K562 (cell line): Measurements from ENCODE around the gene AGRN. TPM values are rescaled to one million over a fixed set of nuclear protein-coding genes. Genes with fewer than 3 reads are reported as not detected.

Experiments used
- ARHGAP35 ChIP-seq: fragments of 450-650 bp; IDR thresholded peaks from 2 replicates; pipeline ENCODE4 v1.6.1; 2018; ENCODE audit not compliant: partially characterized antibody
- BACH1 ChIP-seq: fragments of 200-800 bp; sonication (Bioruptor generic); IDR thresholded peaks from 2 replicates; pipeline ENCODE4 v1.6.1; 2016; ENCODE audit warnings: missing genetic modification characterization, missing compliant biosample characterization
- CBFA2T2 ChIP-seq: fragments of 450-650 bp; conservative IDR thresholded peaks from 2 replicates; pipeline ENCODE4 v1.6.1; 2017; ENCODE audit warnings: mild to moderate bottlenecking
- CCAR2 ChIP-seq: fragments of 200-400 bp; formaldehyde crosslinking; IDR thresholded peaks from 2 replicates; pipeline ENCODE4 v1.6.1; 2017; ENCODE audit warnings: mild to moderate bottlenecking, low read depth, low read length
- CREM ChIP-seq: IDR thresholded peaks from 2 replicates; pipeline ENCODE4 v1.6.1; 2014; ENCODE audit warnings: antibody characterized with exemption, low read depth
- EGR1 ChIP-seq: fragments of 450-650 bp; conservative IDR thresholded peaks from 2 replicates; pipeline ENCODE4 v1.6.1; 2017; ENCODE audit warnings: mild to moderate bottlenecking
- HOXB6 ChIP-seq: fragments of 250-450 bp; sonication (Bioruptor Pico); IDR thresholded peaks from 2 replicates; pipeline ENCODE4 v1.5.1; 2022; ENCODE audit warnings: mild to moderate bottlenecking, borderline replicate concordance
- KLF1 ChIP-seq: fragments of 450-650 bp; IDR thresholded peaks from 2 replicates; pipeline ENCODE4 v1.6.1; 2016; ENCODE audit warnings: missing genetic modification characterization, missing compliant biosample characterization
- LARP7 ChIP-seq: fragments of 450-650 bp; IDR thresholded peaks from 2 replicates; pipeline ENCODE4 v1.6.1; 2016
- MAFG ChIP-seq: fragments of 450-650 bp; conservative IDR thresholded peaks from 2 replicates; pipeline ENCODE4 v1.6.1; 2016; ENCODE audit warnings: missing genetic modification characterization, missing compliant biosample characterization
- PURB ChIP-seq: sonication (generic); formaldehyde crosslinking; IDR thresholded peaks from 2 replicates; pipeline ENCODE4 v1.9.0; 2021; ENCODE audit warnings: low read depth, mild to moderate bottlenecking, missing genetic modification reagents
- RHOXF2B ChIP-seq: fragments of 250-450 bp; sonication (Bioruptor Pico); conservative IDR thresholded peaks from 2 replicates; pipeline ENCODE4 v1.5.1; 2021
- SRSF3 ChIP-seq: fragments of 200-400 bp; formaldehyde crosslinking; IDR thresholded peaks from 2 replicates; pipeline ENCODE4 v1.6.1; 2016; ENCODE audit warnings: mild to moderate bottlenecking, low read length, moderate library complexity; ENCODE audit not compliant: insufficient read depth
- TCF3 ChIP-seq: sonication (generic); formaldehyde crosslinking; IDR thresholded peaks from 2 replicates; pipeline ENCODE4 v1.4.0; 2020; ENCODE audit warnings: mild to moderate bottlenecking, missing genetic modification reagents
- TCF7 ChIP-seq: sonication (generic); IDR thresholded peaks from 2 replicates; pipeline ENCODE4 v1.6.1; 2016; ENCODE audit warnings: antibody characterized with exemption, borderline replicate concordance
- TEAD2 ChIP-seq: fragments of 450-650 bp; IDR thresholded peaks from 2 replicates; pipeline ENCODE4 v1.6.1; 2016; ENCODE audit warnings: missing genetic modification characterization, control low read depth, missing compliant biosample characterization
- ZBED1 ChIP-seq: IDR thresholded peaks from 2 replicates; pipeline ENCODE4 v1.6.1; 2014
- ZBTB1 ChIP-seq: sonication (generic); formaldehyde crosslinking; IDR thresholded peaks from 2 replicates; pipeline ENCODE4 v1.8.1; 2023; ENCODE audit warnings: missing genetic modification reagents, low read depth, mild to moderate bottlenecking, borderline replicate concordance
- ZBTB17 ChIP-seq: fragments of 450-650 bp; formaldehyde crosslinking; IDR thresholded peaks from 2 replicates; pipeline ENCODE4 v1.4.0; 2020; ENCODE audit warnings: mild to moderate bottlenecking
- ZC3H8 ChIP-seq: fragments of 450-650 bp; IDR thresholded peaks from 2 replicates; pipeline ENCODE4 v1.6.1; 2017
- ZNF77 ChIP-seq: fragments of 250-450 bp; sonication (Bioruptor Pico); IDR thresholded peaks from 2 replicates; pipeline ENCODE4 v1.5.0; 2020
- polyA plus RNA-seq, 8 experiments: library from polyadenylated mRNA; depleted of rRNA in 4 of 8; stranded (reverse) in 5 of 8; unstranded in 3 of 8; fragments of >200 nt; fragmentation: Nextera tagmentation in 2 of 8; fragmentation: Illumina TruSeq in 1 of 8; extraction: Ambion mirVana in 2 of 8; extraction: Trizol in 1 of 8; gene quantifications; 2 replicates each; pipeline versions ENCODE4 v1.2.1 to v1.2.3, GENCODE V29; 2011 to 2014; ENCODE audit warnings: inconsistent platforms in 1 of 8, missing spikeins in 1 of 8
- total RNA-seq, 7 experiments: library from RNA; depleted of rRNA in 6 of 7; stranded (reverse); fragments of >200 nt in 6 of 7; fragmentation: Illumina TruSeq in 2 of 7; extraction: Trizol in 2 of 7; gene quantifications; 2 replicates each; pipeline versions ENCODE4 v1.2.1 to v1.2.3, GENCODE V29; 2011 to 2021; ENCODE audit warnings: low replicate concordance in 1 of 7
- TF ChIP-seq, protein P1 (sequence below): fragments of 450-650 bp; IDR thresholded peaks from 2 replicates; pipeline ENCODE4 v1.6.1; 2018; ENCODE audit warnings: mild to moderate bottlenecking, low read depth; ENCODE audit not compliant: partially characterized antibody
- TF ChIP-seq, protein P2 (sequence below): fragments of 200-800 bp; sonication (Bioruptor generic); IDR thresholded peaks from 2 replicates; pipeline ENCODE4 v1.6.1; 2017; ENCODE audit warnings: missing genetic modification characterization, missing compliant biosample characterization
- TF ChIP-seq, protein P3 (sequence below): fragments of 250-450 bp; sonication (Bioruptor Pico); IDR thresholded peaks from 2 replicates; pipeline ENCODE4 v1.9.0; 2021; ENCODE audit warnings: mild to moderate bottlenecking, inconsistent platforms
- TF ChIP-seq, protein P4 (sequence below): sonication (generic); formaldehyde crosslinking; IDR thresholded peaks from 2 replicates; pipeline ENCODE4 v1.8.1; 2023; ENCODE audit warnings: mild to moderate bottlenecking, missing genetic modification reagents

AGRN gene
- total and polyA plus RNA-seq, 9 of the 15 experiments (the other 6 are each of a cell fraction or from before 2014, with no cell fraction given) = 0.04 to 111 (median 18.1) TPM

DNA sequence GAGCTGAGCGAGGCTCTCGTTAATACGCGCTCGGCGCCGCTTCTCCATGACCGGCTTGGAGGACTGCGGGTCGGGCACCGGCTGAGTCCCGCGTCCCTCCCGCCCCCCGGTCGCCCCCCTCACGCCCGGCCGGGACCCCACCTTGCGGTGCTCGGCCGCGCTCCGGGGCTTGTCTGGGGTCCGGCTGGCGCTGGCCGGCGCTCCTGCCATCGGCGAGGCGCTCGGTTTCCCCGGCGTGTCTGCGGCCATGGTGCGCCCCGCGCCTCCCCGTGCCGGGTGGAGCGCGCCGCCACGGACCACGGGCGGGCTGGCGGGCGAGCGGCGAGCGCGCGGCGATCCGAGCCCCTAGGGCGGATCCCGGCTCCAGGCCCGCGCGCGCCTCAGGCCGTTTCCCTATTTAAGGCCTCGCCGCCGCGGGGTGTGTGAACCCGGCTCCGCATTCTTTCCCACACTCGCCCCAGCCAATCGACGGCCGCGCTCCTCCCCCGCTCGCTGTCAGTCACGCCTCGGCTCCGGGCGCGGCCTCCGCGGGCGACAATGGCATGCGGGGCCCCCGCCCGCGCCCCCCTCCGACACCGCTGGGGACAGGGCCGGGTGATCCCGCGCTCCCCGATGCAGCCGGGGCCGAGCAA lies 20.1 kb upstream of the AGRN start, which contains the start of gene HES4 (continued):
- TF ChIP-seq PURB (CRISPR knock-in tag) (no peak), ZNF77 (CRISPR knock-in tag) (no peak), TCF7 (no peak), CREM (peak; percentile 44; the same call in 1 of the 2 replicates), KLF1 (tag) (peak; percentile 69; the same call in 1 of the 2 replicates), ZC3H8 (no peak), SRSF3 (no peak), ARHGAP35 (no peak), TEAD2 (tag) (no peak), CBFA2T2 (no peak), CCAR2 (no peak), MAFG (tag) (no peak), TCF3 (CRISPR knock-in tag) (no peak), ZBTB17 (no peak), LARP7 (no peak), BACH1 (no peak), HOXB6 (CRISPR knock-in tag) (no peak), EGR1 (peak; percentile 82), RHOXF2B (CRISPR knock-in tag) (no peak), ZBED1 (no peak), ZBTB1 (peak; percentile 80)
- TF ChIP-seq, protein P1, sequence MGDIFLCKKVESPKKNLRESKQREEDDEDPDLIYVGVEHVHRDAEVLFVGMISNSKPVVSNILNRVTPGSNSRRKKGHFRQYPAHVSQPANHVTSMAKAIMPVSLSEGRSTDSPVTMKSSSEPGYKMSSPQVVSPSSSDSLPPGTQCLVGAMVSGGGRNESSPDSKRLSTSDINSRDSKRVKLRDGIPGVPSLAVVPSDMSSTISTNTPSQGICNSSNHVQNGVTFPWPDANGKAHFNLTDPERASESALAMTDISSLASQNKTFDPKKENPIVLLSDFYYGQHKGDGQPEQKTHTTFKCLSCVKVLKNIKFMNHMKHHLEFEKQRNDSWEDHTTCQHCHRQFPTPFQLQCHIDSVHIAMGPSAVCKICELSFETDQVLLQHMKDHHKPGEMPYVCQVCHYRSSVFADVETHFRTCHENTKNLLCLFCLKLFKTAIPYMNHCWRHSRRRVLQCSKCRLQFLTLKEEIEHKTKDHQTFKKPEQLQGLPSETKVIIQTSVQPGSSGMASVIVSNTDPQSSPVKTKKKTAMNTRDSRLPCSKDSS = no peak
- TF ChIP-seq, protein P2, sequence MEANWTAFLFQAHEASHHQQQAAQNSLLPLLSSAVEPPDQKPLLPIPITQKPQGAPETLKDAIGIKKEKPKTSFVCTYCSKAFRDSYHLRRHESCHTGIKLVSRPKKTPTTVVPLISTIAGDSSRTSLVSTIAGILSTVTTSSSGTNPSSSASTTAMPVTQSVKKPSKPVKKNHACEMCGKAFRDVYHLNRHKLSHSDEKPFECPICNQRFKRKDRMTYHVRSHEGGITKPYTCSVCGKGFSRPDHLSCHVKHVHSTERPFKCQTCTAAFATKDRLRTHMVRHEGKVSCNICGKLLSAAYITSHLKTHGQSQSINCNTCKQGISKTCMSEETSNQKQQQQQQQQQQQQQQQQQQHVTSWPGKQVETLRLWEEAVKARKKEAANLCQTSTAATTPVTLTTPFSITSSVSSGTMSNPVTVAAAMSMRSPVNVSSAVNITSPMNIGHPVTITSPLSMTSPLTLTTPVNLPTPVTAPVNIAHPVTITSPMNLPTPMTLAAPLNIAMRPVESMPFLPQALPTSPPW (CRISPR knock-in tag) = peak; percentile 95
- TF ChIP-seq, protein P3, sequence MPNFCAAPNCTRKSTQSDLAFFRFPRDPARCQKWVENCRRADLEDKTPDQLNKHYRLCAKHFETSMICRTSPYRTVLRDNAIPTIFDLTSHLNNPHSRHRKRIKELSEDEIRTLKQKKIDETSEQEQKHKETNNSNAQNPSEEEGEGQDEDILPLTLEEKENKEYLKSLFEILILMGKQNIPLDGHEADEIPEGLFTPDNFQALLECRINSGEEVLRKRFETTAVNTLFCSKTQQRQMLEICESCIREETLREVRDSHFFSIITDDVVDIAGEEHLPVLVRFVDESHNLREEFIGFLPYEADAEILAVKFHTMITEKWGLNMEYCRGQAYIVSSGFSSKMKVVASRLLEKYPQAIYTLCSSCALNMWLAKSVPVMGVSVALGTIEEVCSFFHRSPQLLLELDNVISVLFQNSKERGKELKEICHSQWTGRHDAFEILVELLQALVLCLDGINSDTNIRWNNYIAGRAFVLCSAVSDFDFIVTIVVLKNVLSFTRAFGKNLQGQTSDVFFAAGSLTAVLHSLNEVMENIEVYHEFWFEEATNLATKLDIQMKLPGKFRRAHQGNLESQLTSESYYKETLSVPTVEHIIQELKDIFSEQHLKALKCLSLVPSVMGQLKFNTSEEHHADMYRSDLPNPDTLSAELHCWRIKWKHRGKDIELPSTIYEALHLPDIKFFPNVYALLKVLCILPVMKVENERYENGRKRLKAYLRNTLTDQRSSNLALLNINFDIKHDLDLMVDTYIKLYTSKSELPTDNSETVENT (CRISPR knock-in tag) = peak; percentile 90
- TF ChIP-seq, protein P4, sequence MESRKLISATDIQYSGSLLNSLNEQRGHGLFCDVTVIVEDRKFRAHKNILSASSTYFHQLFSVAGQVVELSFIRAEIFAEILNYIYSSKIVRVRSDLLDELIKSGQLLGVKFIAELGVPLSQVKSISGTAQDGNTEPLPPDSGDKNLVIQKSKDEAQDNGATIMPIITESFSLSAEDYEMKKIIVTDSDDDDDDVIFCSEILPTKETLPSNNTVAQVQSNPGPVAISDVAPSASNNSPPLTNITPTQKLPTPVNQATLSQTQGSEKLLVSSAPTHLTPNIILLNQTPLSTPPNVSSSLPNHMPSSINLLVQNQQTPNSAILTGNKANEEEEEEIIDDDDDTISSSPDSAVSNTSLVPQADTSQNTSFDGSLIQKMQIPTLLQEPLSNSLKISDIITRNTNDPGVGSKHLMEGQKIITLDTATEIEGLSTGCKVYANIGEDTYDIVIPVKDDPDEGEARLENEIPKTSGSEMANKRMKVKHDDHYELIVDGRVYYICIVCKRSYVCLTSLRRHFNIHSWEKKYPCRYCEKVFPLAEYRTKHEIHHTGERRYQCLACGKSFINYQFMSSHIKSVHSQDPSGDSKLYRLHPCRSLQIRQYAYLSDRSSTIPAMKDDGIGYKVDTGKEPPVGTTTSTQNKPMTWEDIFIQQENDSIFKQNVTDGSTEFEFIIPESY = no peak
